ENCODE results near the gene DMBT1. TPM values are rescaled to one million over a fixed set of nuclear protein-coding genes. Genes with fewer than 3 reads are reported as not detected.

Gene DMBT1
- total and polyA plus RNA-seq, 9 donors, result 0.03 to 0.46 (median 0.10) TPM; not detected in 2

- Histone ChIP-seq H3K36me3 (no peaks in the 10 kb centered on the region), H3K4me3 (no peak overlapping the region), H3K9me3 (no peaks in the 10 kb centered on the region), H3K27ac (no peak overlapping the region), H3K4me1 (ENCODE audit: insufficient read depth) (no peaks in the 10 kb centered on the region), H3K27me3 (no peaks in the 10 kb centered on the region)
- no peak for DNase-seq
- WGBS, 3 donors, result 80 to 82% (median 81%) methylated on average over 2 of the region's 2 CpGs
- TF ChIP-seq CTCF (IDR thresholded peaks at IDR 0.05) (no peak), POLR2A (IDR thresholded peaks at IDR 0.05) (no peak), EP300 (IDR thresholded peaks at IDR 0.05) (no peak)
- intact Hi-C loops (cut with DNase I), result no loop called here
Measured at GRCh38 chr10:122675278-122675677, 114.7 kb downstream of the DMBT1 start.

GRCh38 chr10:122678266-122678665 lies 117.7 kb downstream of the DMBT1 start:
- no peak for DNase-seq
- Histone ChIP-seq H3K9me3 (no peaks in the 10 kb centered on the region), H3K4me3 (no peak overlapping the region), H3K27ac (no peak overlapping the region), H3K36me3 (no peaks in the 10 kb centered on the region), H3K27me3 (no peaks in the 10 kb centered on the region), H3K4me1 (ENCODE audit: insufficient read depth) (no peaks in the 10 kb centered on the region)
- intact Hi-C loops (cut with DNase I), result no loop called here
- TF ChIP-seq POLR2A (IDR thresholded peaks at IDR 0.05) (no peak), CTCF (IDR thresholded peaks at IDR 0.05) (no peak), EP300 (IDR thresholded peaks at IDR 0.05) (no peak)

- no peak overlapping the region for H3K4me3 ChIP-seq
- no peak for DNase-seq
- no peaks in the 10 kb centered on the region for H3K4me1 ChIP-seq (ENCODE audit: insufficient read depth)
- H3K27ac ChIP-seq, result no peak overlapping the region
- 63 to 79% (median 67%) methylated on average over 5 of the region's 5 CpGs for WGBS, 3 donors
- H3K9me3 ChIP-seq, result no peaks in the 10 kb centered on the region
- intact Hi-C loops (cut with DNase I), result no loop called here
- TF ChIP-seq CTCF (IDR thresholded peaks at IDR 0.05), result no peak
- no peak for TF ChIP-seq POLR2A (IDR thresholded peaks at IDR 0.05)
- TF ChIP-seq EP300 (IDR thresholded peaks at IDR 0.05), result no peak
- H3K27me3 ChIP-seq, result no peaks in the 10 kb centered on the region
- no peaks in the 10 kb centered on the region for H3K36me3 ChIP-seq
Measured at GRCh38 chr10:122682522-122682921, 122.0 kb downstream of the DMBT1 start.

GRCh38 chr10:122688293-122688989 lies 127.9 kb downstream of the DMBT1 start:
- no peaks in the 10 kb centered on the region for H3K9me3 ChIP-seq
- H3K27ac ChIP-seq, result no peak overlapping the region
- no peak for DNase-seq

More at GRCh38 chr10:122688293-122688989, 127.9 kb downstream of the DMBT1 start:
- intact Hi-C loops (cut with DNase I), result no loop called here
- H3K27me3 ChIP-seq, result no peaks in the 10 kb centered on the region
- no peaks in the 10 kb centered on the region for H3K36me3 ChIP-seq
- no peak overlapping the region for H3K4me3 ChIP-seq
- WGBS, 3 donors, result 47 to 56% (median 56%) methylated on average over 6 of the region's 6 CpGs
- TF ChIP-seq POLR2A (IDR thresholded peaks at IDR 0.05) (no peak), EP300 (IDR thresholded peaks at IDR 0.05) (no peak), CTCF (IDR thresholded peaks at IDR 0.05) (no peak)
- no peaks in the 10 kb centered on the region for H3K4me1 ChIP-seq (ENCODE audit: insufficient read depth)
